Measurements from ENCODE around the gene CADM2.

CADM2 gene

GRCh38 chr3:85005946-85006345 lies 47.2 kb downstream of the CADM2 start:
- Mint-ChIP-seq H3K4me1 (no peaks in the 10 kb centered on the region), H3K4me3 (no peak overlapping the region), H3K36me3 (ENCODE audit: low read depth) (no peaks in the 10 kb centered on the region), H3K27ac (no peak overlapping the region), H3K9me3 (peaks cover 7% of the 10 kb centered on the region), H3K27me3 (no peaks in the 10 kb centered on the region)
- DNase-seq (no peak), ATAC-seq (no peak)

- Mint-ChIP-seq H3K4me3 (no peak overlapping the region), H3K27ac (no peak overlapping the region), H3K4me1 (no peaks in the 10 kb centered on the region), H3K9me3 (peaks cover 2% of the 10 kb centered on the region), H3K27me3 (no peaks in the 10 kb centered on the region), H3K36me3 (ENCODE audit: low read depth) (no peaks in the 10 kb centered on the region)
- DNase-seq (no peak), ATAC-seq (no peak)
Observed at GRCh38 chr3:85007195-85008094, 48.7 kb downstream of the CADM2 start.

GRCh38 chr3:85020828-85021227 lies 62.0 kb downstream of the CADM2 start:
- Mint-ChIP-seq H3K4me3 (no peak overlapping the region), H3K27ac (no peak overlapping the region), H3K36me3 (ENCODE audit: low read depth) (no peaks in the 10 kb centered on the region), H3K4me1 (no peaks in the 10 kb centered on the region), H3K9me3 (peaks cover 6% of the 10 kb centered on the region), H3K27me3 (no peaks in the 10 kb centered on the region)
- no peak for DNase-seq
- ATAC-seq: no peak

GRCh38 chr3:85030052-85030451 lies 71.3 kb downstream of the CADM2 start:
- no peak overlapping the region for H3K27ac Mint-ChIP-seq
- DNase-seq (no peak), ATAC-seq (no peak)
- no peaks in the 10 kb centered on the region for H3K4me1 Mint-ChIP-seq
- peaks cover 19% of the 10 kb centered on the region for H3K9me3 Mint-ChIP-seq
- no peaks in the 10 kb centered on the region for H3K27me3 Mint-ChIP-seq
- no peaks in the 10 kb centered on the region for H3K36me3 Mint-ChIP-seq (ENCODE audit: low read depth)
- no peak overlapping the region for H3K4me3 Mint-ChIP-seq

GRCh38 chr3:85037203-85037602 lies 78.4 kb downstream of the CADM2 start:
- H3K36me3 Mint-ChIP-seq (ENCODE audit: low read depth): no peaks in the 10 kb centered on the region
- no peaks in the 10 kb centered on the region for H3K27me3 Mint-ChIP-seq
- ATAC-seq: no peak
- H3K4me3 Mint-ChIP-seq: no peak overlapping the region
- H3K9me3 Mint-ChIP-seq: peaks cover 14% of the 10 kb centered on the region
- DNase-seq: no peak
- no peaks in the 10 kb centered on the region for H3K4me1 Mint-ChIP-seq
- no peak overlapping the region for H3K27ac Mint-ChIP-seq

GRCh38 chr3:85041001-85041400 lies 82.2 kb downstream of the CADM2 start:
- no peaks in the 10 kb centered on the region for H3K9me3 Mint-ChIP-seq
- no peak for ATAC-seq
- H3K27ac Mint-ChIP-seq: no peak overlapping the region
- DNase-seq: no peak
- H3K4me3 Mint-ChIP-seq: no peak overlapping the region
- H3K36me3 Mint-ChIP-seq (ENCODE audit: low read depth): no peaks in the 10 kb centered on the region
- no peaks in the 10 kb centered on the region for H3K27me3 Mint-ChIP-seq
- H3K4me1 Mint-ChIP-seq: no peaks in the 10 kb centered on the region

GRCh38 chr3:85041562-85042055 lies 82.8 kb downstream of the CADM2 start:
- no peak overlapping the region for H3K4me3 Mint-ChIP-seq
- no peaks in the 10 kb centered on the region for H3K36me3 Mint-ChIP-seq (ENCODE audit: low read depth)
- no peaks in the 10 kb centered on the region for H3K27me3 Mint-ChIP-seq
- H3K9me3 Mint-ChIP-seq: no peaks in the 10 kb centered on the region
- no peaks in the 10 kb centered on the region for H3K4me1 Mint-ChIP-seq
- DNase-seq (no peak), ATAC-seq (no peak)
- H3K27ac Mint-ChIP-seq: no peak overlapping the region

- ATAC-seq: no peak
Observed at GRCh38 chr3:85050821-85051220, 92.0 kb downstream of the CADM2 start.

GRCh38 chr3:85051786-85052185 lies 93.0 kb downstream of the CADM2 start:
- Mint-ChIP-seq H3K4me3 (no peak overlapping the region), H3K9me3 (peaks cover 8% of the 10 kb centered on the region), H3K36me3 (ENCODE audit: low read depth) (no peaks in the 10 kb centered on the region), H3K4me1 (no peaks in the 10 kb centered on the region), H3K27ac (no peak overlapping the region), H3K27me3 (no peaks in the 10 kb centered on the region)
- DNase-seq (no peak), ATAC-seq (no peak)

More at GRCh38 chr3:85050821-85051220, 92.0 kb downstream of the CADM2 start:
- Mint-ChIP-seq H3K9me3 (peaks cover 8% of the 10 kb centered on the region), H3K27me3 (no peaks in the 10 kb centered on the region), H3K4me1 (no peaks in the 10 kb centered on the region), H3K4me3 (no peak overlapping the region), H3K27ac (no peak overlapping the region), H3K36me3 (ENCODE audit: low read depth) (no peaks in the 10 kb centered on the region)
- no peak for DNase-seq

- H3K4me3 Mint-ChIP-seq: no peak overlapping the region
- H3K27ac Mint-ChIP-seq: no peak overlapping the region
Observed at GRCh38 chr3:85053626-85054025, 94.8 kb downstream of the CADM2 start.

GRCh38 chr3:85054579-85054978 lies 95.8 kb downstream of the CADM2 start:
- Mint-ChIP-seq H3K9me3 (peaks cover 3% of the 10 kb centered on the region), H3K4me1 (no peaks in the 10 kb centered on the region), H3K27me3 (no peaks in the 10 kb centered on the region), H3K4me3 (no peak overlapping the region), H3K36me3 (ENCODE audit: low read depth) (no peaks in the 10 kb centered on the region), H3K27ac (no peak overlapping the region)
- DNase-seq (no peak), ATAC-seq (no peak)

More at GRCh38 chr3:85053626-85054025, 94.8 kb downstream of the CADM2 start:
- no peaks in the 10 kb centered on the region for H3K4me1 Mint-ChIP-seq
- H3K36me3 Mint-ChIP-seq (ENCODE audit: low read depth): no peaks in the 10 kb centered on the region
- no peaks in the 10 kb centered on the region for H3K27me3 Mint-ChIP-seq
- DNase-seq (no peak), ATAC-seq (no peak)
- H3K9me3 Mint-ChIP-seq: no peaks in the 10 kb centered on the region

- ATAC-seq (no peak), DNase-seq (no peak)
- no peaks in the 10 kb centered on the region for H3K9me3 Mint-ChIP-seq
- H3K4me1 Mint-ChIP-seq: no peaks in the 10 kb centered on the region
- H3K27ac Mint-ChIP-seq: no peak overlapping the region
- H3K27me3 Mint-ChIP-seq: no peaks in the 10 kb centered on the region
- no peak overlapping the region for H3K4me3 Mint-ChIP-seq
- no peaks in the 10 kb centered on the region for H3K36me3 Mint-ChIP-seq (ENCODE audit: low read depth)
Observed at GRCh38 chr3:85068911-85069310, 110.1 kb downstream of the CADM2 start.

GRCh38 chr3:85074003-85074402 lies 115.2 kb downstream of the CADM2 start:
- Mint-ChIP-seq H3K27ac (no peak overlapping the region), H3K9me3 (peaks cover 5% of the 10 kb centered on the region), H3K36me3 (ENCODE audit: low read depth) (no peaks in the 10 kb centered on the region), H3K27me3 (no peaks in the 10 kb centered on the region), H3K4me3 (no peak overlapping the region), H3K4me1 (no peaks in the 10 kb centered on the region)
- DNase-seq: no peak
- ATAC-seq: no peak

GRCh38 chr3:85075663-85076062 lies 116.9 kb downstream of the CADM2 start:
- Mint-ChIP-seq H3K4me3 (no peak overlapping the region), H3K9me3 (peaks cover 5% of the 10 kb centered on the region), H3K36me3 (ENCODE audit: low read depth) (no peaks in the 10 kb centered on the region), H3K27ac (no peak overlapping the region), H3K4me1 (no peaks in the 10 kb centered on the region), H3K27me3 (no peaks in the 10 kb centered on the region)
- no peak for ATAC-seq
- DNase-seq: no peak

- no peak for ATAC-seq
- no peaks in the 10 kb centered on the region for H3K36me3 Mint-ChIP-seq (ENCODE audit: low read depth)
- H3K9me3 Mint-ChIP-seq: peaks cover 5% of the 10 kb centered on the region
- no peak overlapping the region for H3K4me3 Mint-ChIP-seq
- H3K27ac Mint-ChIP-seq: no peak overlapping the region
- no peaks in the 10 kb centered on the region for H3K27me3 Mint-ChIP-seq
- H3K4me1 Mint-ChIP-seq: no peaks in the 10 kb centered on the region
- no peak for DNase-seq
Observed at GRCh38 chr3:85077018-85077417, 118.2 kb downstream of the CADM2 start.

All from activated naive CD8-positive, alpha-beta T cell treated with anti-CD3 and anti-CD28 coated beads, Interleukin-2, amount 50 U/mL, for 24 hours (primary cell).